SU-DHL-6 (cell line): Measurements from ENCODE around the gene FANCD2.

Experiments
- H2AFZ ChIP-seq: fragments of 200-600 bp; sonication (generic); 2 replicates; pipeline ENCODE4 v1.6.1; 2014; ENCODE audit warnings: low read depth, mild to moderate bottlenecking, moderate library complexity, mixed read lengths, antibody characterized with exemption, low read length; ENCODE audit not compliant: severe bottlenecking
- H3F3A ChIP-seq: fragments of 200-600 bp; shearing (Covaris generic); 2 replicates; pipeline ENCODE4 v1.6.0; 2016; ENCODE audit warnings: antibody characterized with exemption, mild to moderate bottlenecking; ENCODE audit not compliant: insufficient read depth
- H3K27ac ChIP-seq: fragments of 200-600 bp; sonication (generic); 2 replicates; pipeline ENCODE4 v1.5.1; 2016; ENCODE audit warnings: low read depth, mild to moderate bottlenecking, low read length, moderate library complexity, mixed read lengths
- H3K27me3 ChIP-seq: fragments of 200-600 bp; sonication (generic), shearing (Covaris generic); 2 replicates; pipeline ENCODE4 v1.6.0; 2014; ENCODE audit warnings: mild to moderate bottlenecking, low read length
- H3K36me3 ChIP-seq: fragments of 200-600 bp; sonication (generic); 2 replicates; pipeline ENCODE4 v1.6.1; 2014; ENCODE audit warnings: mild to moderate bottlenecking, low read length, mixed read lengths
- H3K4me2 ChIP-seq: fragments of 300-600, 200-600 bp; shearing (Covaris generic), sonication (generic); 2 replicates; pipeline ENCODE4 v1.6.0; 2014; ENCODE audit warnings: low read length, low read depth, mild to moderate bottlenecking; ENCODE audit not compliant: poor library complexity, severe bottlenecking
- H3K4me3 ChIP-seq: fragments of 200-600 bp; sonication (generic); 2 replicates; pipeline ENCODE4 v1.5.1; 2014; ENCODE audit warnings: antibody characterized with exemption, low read length, mild to moderate bottlenecking, mixed read lengths; ENCODE audit not compliant: insufficient read depth, poor library complexity, severe bottlenecking
- H3K79me2 ChIP-seq: fragments of 200-600 bp; sonication (generic); 2 replicates; pipeline ENCODE4 v1.6.1; 2014; ENCODE audit warnings: mild to moderate bottlenecking, low read length, moderate library complexity; ENCODE audit not compliant: insufficient read depth
- H3K9ac ChIP-seq: fragments of 200-600 bp; sonication (generic); 2 replicates; pipeline ENCODE4 v1.7.0; 2014; ENCODE audit warnings: mild to moderate bottlenecking, low read length
- H3K9me2 ChIP-seq: fragments of 200-600 bp; sonication (generic); replicated peaks from 2 replicates; pipeline ENCODE4 v1.6.1; 2014; ENCODE audit warnings: low read length; ENCODE audit not compliant: insufficient read depth
- H3K9me3 ChIP-seq: fragments of 200-600 bp; sonication (generic); 2 replicates; pipeline ENCODE4 v1.6.1; 2014; ENCODE audit warnings: low read length, mixed read lengths; ENCODE audit not compliant: insufficient read depth
- H4K20me1 ChIP-seq: fragments of 200-600 bp; sonication (generic); 2 replicates; pipeline ENCODE4 v1.6.1; 2014; ENCODE audit warnings: low read depth, mild to moderate bottlenecking, antibody characterized with exemption, low read length, moderate library complexity, mixed read lengths
- CTCF ChIP-seq: fragments of 200-600 bp; sonication (generic); IDR thresholded peaks from one replicate; pipeline ENCODE4 v1.5.1; 2017; ENCODE audit warnings: antibody characterized with exemption, mild to moderate bottlenecking, low read length, moderate library complexity; ENCODE audit not compliant: insufficient read depth, poor library complexity, severe bottlenecking
- EZH2phosphoT487 ChIP-seq: fragments of 200-600 bp; sonication (generic), shearing (Covaris generic); conservative IDR thresholded peaks from 2 replicates; pipeline ENCODE4 v1.6.1; 2018; ENCODE audit warnings: mild to moderate bottlenecking, antibody characterized with exemption, low read length, moderate library complexity, mixed read lengths

Gene FANCD2

GRCh38 chr3:10000686-10001085 lies 25.6 kb upstream of the FANCD2 start:
- Histone ChIP-seq H3K4me2 (no peak overlapping the region), H3K27me3 (no peaks in the 10 kb centered on the region), H3F3A (0 out of 2 replicates have a peak, but pooled peaks cover 5% of the 10 kb centered on the region), H2AFZ (no peak overlapping the region), H3K9me3 (no peaks in the 10 kb centered on the region), H3K36me3 (peaks cover 25% of the 10 kb centered on the region), H3K9me2 (no peaks in the 10 kb centered on the region), H3K9ac (no peak overlapping the region), H3K4me3 (no peak overlapping the region), H3K79me2 (peaks cover 17% of the 10 kb centered on the region), H3K27ac (no peak overlapping the region), H4K20me1 (0 out of 2 replicates have a peak, but pooled peaks cover 3% of the 10 kb centered on the region)
- TF ChIP-seq CTCF = no peak
- no peak for TF ChIP-seq EZH2phosphoT487

DNA sequence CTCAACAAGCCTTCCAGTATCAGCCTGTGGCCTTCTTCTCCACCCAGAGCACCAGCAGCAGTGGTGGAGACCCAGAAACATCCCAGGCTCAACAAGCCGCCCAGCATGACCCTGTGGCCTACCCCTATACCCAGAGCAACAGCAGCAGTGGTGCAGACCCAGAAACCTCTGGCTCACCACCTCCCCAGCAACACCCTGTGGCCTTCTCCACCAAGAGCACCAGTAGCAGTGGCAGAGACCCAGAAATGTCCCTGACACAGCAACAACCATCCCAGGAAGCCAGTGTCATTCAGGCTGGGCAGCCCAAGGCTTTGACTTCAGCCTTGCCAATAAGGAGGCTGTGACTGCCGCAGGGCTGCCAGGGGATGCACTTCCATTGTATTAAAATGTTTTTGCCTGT lies 23.3 kb upstream of the FANCD2 start:
- Histone ChIP-seq H4K20me1 (0 out of 2 replicates have a peak, but pooled peaks cover 3% of the 10 kb centered on the region), H3K4me2 (no peak overlapping the region), H3K27me3 (no peaks in the 10 kb centered on the region), H3F3A (no peaks in the 10 kb centered on the region), H3K79me2 (peaks cover 6% of the 10 kb centered on the region), H3K9me2 (no peaks in the 10 kb centered on the region), H3K27ac (no peak overlapping the region), H3K9ac (no peak overlapping the region), H2AFZ (no peak overlapping the region), H3K9me3 (no peaks in the 10 kb centered on the region), H3K36me3 (peaks cover 17% of the 10 kb centered on the region), H3K4me3 (no peak overlapping the region)
- TF ChIP-seq CTCF = no peak

DNA sequence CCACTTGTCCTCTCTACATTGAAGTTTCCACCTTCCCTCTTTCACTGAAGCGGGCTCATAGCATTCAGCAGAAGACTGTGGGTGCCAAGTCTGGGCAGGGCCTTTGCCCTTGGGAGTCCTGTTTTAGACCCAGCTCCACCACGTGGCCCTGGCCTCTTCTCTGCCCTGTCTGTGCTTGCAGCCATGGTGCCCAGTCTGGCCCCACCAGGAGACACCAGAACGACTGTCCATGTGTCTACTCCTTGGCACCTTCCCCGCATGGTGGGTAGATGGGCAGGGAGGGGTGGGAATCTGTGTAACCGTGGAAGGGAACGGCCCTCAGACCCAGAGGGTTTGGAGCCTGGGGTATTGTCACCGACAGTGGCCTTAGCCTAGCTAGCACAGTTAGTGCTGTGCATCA lies 21.7 kb upstream of the FANCD2 start:
- H4K20me1 ChIP-seq = 0 out of 2 replicates have a peak, but pooled peaks cover 3% of the 10 kb centered on the region
- no peak for TF ChIP-seq EZH2phosphoT487
- no peak for TF ChIP-seq CTCF
- H3K4me2 ChIP-seq = no peak overlapping the region

More for the DNA sequence above, 21.7 kb upstream of the FANCD2 start:
- Histone ChIP-seq H3K27me3 (no peaks in the 10 kb centered on the region), H3K79me2 (peaks cover 5% of the 10 kb centered on the region; the same call in 1 of the 2 replicates), H3K27ac (no peak overlapping the region), H3K4me3 (no peak overlapping the region), H3K9me2 (no peaks in the 10 kb centered on the region), H3K9ac (no peak overlapping the region), H2AFZ (no peak overlapping the region), H3K9me3 (no peaks in the 10 kb centered on the region), H3K36me3 (peaks cover 9% of the 10 kb centered on the region), H3F3A (no peaks in the 10 kb centered on the region)
